ENCODE measurements around the gene COX15. TPM values are rescaled to one million over a fixed set of nuclear protein-coding genes. Genes with fewer than 3 reads are reported as not detected.

The COX15 gene
- total and polyA plus RNA-seq, 9 donors, result 23.7 to 36.1 (median 29.8) TPM

- Histone ChIP-seq H3K27me3 (ENCODE audit: control insufficient read depth, insufficient read depth, low read length) (no peaks in the 10 kb centered on the region), H3K4me3 (ENCODE audit: low read length) (no peak overlapping the region), H3K9me3 (replicated peaks; ENCODE audit: control insufficient read depth, low read depth, low read length) (no peaks in the 10 kb centered on the region), H3K36me3 (ENCODE audit: control insufficient read depth, insufficient read depth, low read length) (peaks cover 7% of the 10 kb centered on the region), H3K4me1 (ENCODE audit: control insufficient read depth, insufficient read depth, low read length) (peaks cover 2% of the 10 kb centered on the region), H3K27ac (ENCODE audit: low read length) (no peak overlapping the region)
- WGBS (ENCODE audit: insufficient coverage), result no CpG with 5 or more reads among the region's 1 CpG
- DNase-seq, result no peak
These were observed 49.2 kb downstream of the COX15 start for GRCh38 chr10:99682752-99683151.

Other genes starting within 250 kb of the COX15 start
- gene NKX2-3, start 199.2 kb downstream of the COX15 start, total RNA-seq, result 0.62 TPM
- 1 to 10 TPM in 3 of 8 donors, under 1 TPM in 5; 0.11 to 2.0 (median 0.80) TPM for gene NKX2-3, start 199.2 kb downstream of the COX15 start, polyA plus RNA-seq (ENCODE audit: insufficient read depth in 1 of 8, insufficient read length in 8 of 8, low replicate concordance in 1 of 8)
- 25.7 TPM for gene SLC25A28, start 111.7 kb downstream of the COX15 start, total RNA-seq
- gene SLC25A28, start 111.7 kb downstream of the COX15 start, polyA plus RNA-seq (ENCODE audit: insufficient read depth in 1 of 8, insufficient read length in 8 of 8, low replicate concordance in 1 of 8), result 10 to 100 TPM; 23.6 to 38.9 (median 31.1) TPM
- 4.8 TPM for gene ENTPD7, start 72.6 kb downstream of the COX15 start, total RNA-seq
- gene ENTPD7, start 72.6 kb downstream of the COX15 start, polyA plus RNA-seq (ENCODE audit: insufficient read depth in 1 of 8, insufficient read length in 8 of 8, low replicate concordance in 1 of 8), result 1 to 10 TPM; 3.4 to 4.9 (median 4.2) TPM
- 21.4 TPM for gene CUTC, start 107 bp upstream of the COX15 start, total RNA-seq
- 10 to 100 TPM; 17.5 to 22.5 (median 19.7) TPM for gene CUTC, start 107 bp upstream of the COX15 start, polyA plus RNA-seq (ENCODE audit: insufficient read depth in 1 of 8, insufficient read length in 8 of 8, low replicate concordance in 1 of 8)
- 1.1 TPM for gene ABCC2, start 50.5 kb upstream of the COX15 start, total RNA-seq
- 1 to 10 TPM in 2 of 8 donors, under 1 TPM in 6; 0.42 to 4.0 (median 0.67) TPM for gene ABCC2, start 50.5 kb upstream of the COX15 start, polyA plus RNA-seq (ENCODE audit: insufficient read depth in 1 of 8, insufficient read length in 8 of 8, low replicate concordance in 1 of 8)